SK-N-SH treated with all-trans-retinoic acid at 6 μM for 48 hours (cell line): ENCODE results near the gene ATP1B1.

Experiments used
- ATAC-seq: fragments of 200-7000 bp; cut with Tn5 transposase; 3 replicates; pipeline ENCODE4 v1.9.1; 2020; ENCODE audit warnings: mild to moderate bottlenecking, moderate library complexity
- ARNTL ChIP-seq: fragments of 450-650 bp; formaldehyde crosslinking; IDR thresholded peaks from 2 replicates; pipeline ENCODE4 v1.5.0; 2020; ENCODE audit warnings: low read depth, mild to moderate bottlenecking, moderate library complexity, borderline replicate concordance
- BACH2 ChIP-seq: fragments of 250-450 bp; sonication (Bioruptor Pico); IDR thresholded peaks from 2 replicates; pipeline ENCODE4 v1.9.0; 2021; ENCODE audit warnings: mild to moderate bottlenecking, borderline replicate concordance
- ESRRG ChIP-seq: fragments of 250-450 bp; sonication (Bioruptor Pico); IDR thresholded peaks from 2 replicates; pipeline ENCODE4 v1.6.1; 2021; ENCODE audit warnings: mild to moderate bottlenecking
- GLIS3 ChIP-seq: fragments of 250-450 bp; sonication (Bioruptor Pico); IDR thresholded peaks from 2 replicates; pipeline ENCODE4 v1.5.0; 2020; ENCODE audit warnings: mild to moderate bottlenecking, moderate library complexity
- ISL1 ChIP-seq: fragments of 250-450 bp; sonication (Bioruptor Pico); IDR thresholded peaks from 2 replicates; pipeline ENCODE4 v2.1.2; 2022; ENCODE audit warnings: mild to moderate bottlenecking, moderate library complexity
- OSR1 ChIP-seq: fragments of 250-450 bp; sonication (Bioruptor Pico); IDR thresholded peaks from 2 replicates; pipeline ENCODE4 v1.8.0; 2022; ENCODE audit warnings: moderate library complexity, mild to moderate bottlenecking, inconsistent platforms
- POU6F1 ChIP-seq: fragments of 250-450 bp; sonication (Bioruptor Pico); IDR thresholded peaks from 2 replicates; pipeline ENCODE4 v1.8.0; 2021; ENCODE audit warnings: low read depth, mild to moderate bottlenecking, moderate library complexity, borderline replicate concordance
- PPARA ChIP-seq: fragments of 250-450 bp; sonication (Bioruptor Pico); IDR thresholded peaks from 2 replicates; pipeline ENCODE4 v1.5.0; 2020; ENCODE audit warnings: mild to moderate bottlenecking, borderline replicate concordance
- RARB ChIP-seq: fragments of 250-450 bp; sonication (Bioruptor Pico); IDR thresholded peaks from 2 replicates; pipeline ENCODE4 v1.8.0; 2021; ENCODE audit warnings: mild to moderate bottlenecking, moderate library complexity
- SNAI2 ChIP-seq: fragments of 250-450 bp; sonication (Bioruptor Pico); IDR thresholded peaks from 2 replicates; pipeline ENCODE4 v1.5.0; 2020; ENCODE audit warnings: mild to moderate bottlenecking, moderate library complexity
- TCF4 ChIP-seq: fragments of 250-450 bp; sonication (Bioruptor Pico); IDR thresholded peaks from 2 replicates; pipeline ENCODE4 v1.8.0; 2021; ENCODE audit warnings: mild to moderate bottlenecking, moderate library complexity, borderline replicate concordance
- TOX ChIP-seq: fragments of 250-450 bp; sonication (Bioruptor Pico); IDR thresholded peaks from 2 replicates; pipeline ENCODE4 v1.8.0; 2021; ENCODE audit warnings: mild to moderate bottlenecking, moderate library complexity, borderline replicate concordance
- TSHZ2 ChIP-seq: fragments of 250-450 bp; sonication (Bioruptor Pico); IDR thresholded peaks from 2 replicates; pipeline ENCODE4 v1.5.0; 2020; ENCODE audit warnings: mild to moderate bottlenecking, moderate library complexity
- ZC3H10 ChIP-seq: fragments of 250-450 bp; sonication (Bioruptor Pico); IDR thresholded peaks from 2 replicates; pipeline ENCODE4 v1.5.1; 2021; ENCODE audit warnings: mild to moderate bottlenecking, moderate library complexity
- ZFP3 ChIP-seq: fragments of 250-450 bp; sonication (Bioruptor Pico); IDR thresholded peaks from 2 replicates; pipeline ENCODE4 v1.5.0; 2020; ENCODE audit warnings: mild to moderate bottlenecking, moderate library complexity
- ZFP30 ChIP-seq: fragments of 450-650 bp; formaldehyde crosslinking; IDR thresholded peaks from 2 replicates; pipeline ENCODE4 v1.5.0; 2022; ENCODE audit warnings: mild to moderate bottlenecking, moderate library complexity
- ZNF565 ChIP-seq: fragments of 450-650 bp; formaldehyde crosslinking; conservative IDR thresholded peaks from 2 replicates; pipeline ENCODE4 v1.5.0; 2020; ENCODE audit warnings: low read depth, mild to moderate bottlenecking, moderate library complexity
- ZNF70 ChIP-seq: fragments of 450-650 bp; formaldehyde crosslinking; IDR thresholded peaks from 2 replicates; pipeline ENCODE4 v1.5.0; 2020; ENCODE audit warnings: mild to moderate bottlenecking, moderate library complexity
- TF ChIP-seq, protein P1 (sequence below): fragments of 250-450 bp; sonication (Bioruptor Pico); IDR thresholded peaks from 2 replicates; pipeline ENCODE4 v1.5.1; 2021; ENCODE audit warnings: mild to moderate bottlenecking, moderate library complexity
- TF ChIP-seq, protein P2 (sequence below): fragments of 250-450 bp; sonication (Bioruptor Pico); IDR thresholded peaks from 2 replicates; pipeline ENCODE4 v1.5.1; 2020; ENCODE audit warnings: low read depth, mild to moderate bottlenecking, moderate library complexity

Gene ATP1B1

GRCh38 chr1:169150641-169151337, 44.3 kb downstream of the ATP1B1 start:
- ATAC-seq = no peak
- TF ChIP-seq ZFP3 (CRISPR knock-in tag) = no peak
- no peak for TF ChIP-seq ZNF565 (CRISPR knock-in tag)
- no peak for TF ChIP-seq BACH2 (CRISPR knock-in tag)
- no peak for TF ChIP-seq TOX
- TF ChIP-seq ARNTL (CRISPR knock-in tag) = no peak
- TF ChIP-seq ISL1 (CRISPR knock-in tag) = no peak
- TF ChIP-seq SNAI2 (CRISPR knock-in tag) = no peak
- TF ChIP-seq, protein P1, sequence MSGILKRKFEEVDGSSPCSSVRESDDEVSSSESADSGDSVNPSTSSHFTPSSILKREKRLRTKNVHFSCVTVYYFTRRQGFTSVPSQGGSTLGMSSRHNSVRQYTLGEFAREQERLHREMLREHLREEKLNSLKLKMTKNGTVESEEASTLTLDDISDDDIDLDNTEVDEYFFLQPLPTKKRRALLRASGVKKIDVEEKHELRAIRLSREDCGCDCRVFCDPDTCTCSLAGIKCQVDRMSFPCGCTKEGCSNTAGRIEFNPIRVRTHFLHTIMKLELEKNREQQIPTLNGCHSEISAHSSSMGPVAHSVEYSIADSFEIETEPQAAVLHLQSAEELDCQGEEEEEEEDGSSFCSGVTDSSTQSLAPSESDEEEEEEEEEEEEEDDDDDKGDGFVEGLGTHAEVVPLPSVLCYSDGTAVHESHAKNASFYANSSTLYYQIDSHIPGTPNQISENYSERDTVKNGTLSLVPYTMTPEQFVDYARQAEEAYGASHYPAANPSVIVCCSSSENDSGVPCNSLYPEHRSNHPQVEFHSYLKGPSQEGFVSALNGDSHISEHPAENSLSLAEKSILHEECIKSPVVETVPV = no peak
- TF ChIP-seq, all 23 proteins: peak for 0

- TF ChIP-seq TSHZ2 (CRISPR knock-in tag) = no peak
- TF ChIP-seq, protein P2, sequence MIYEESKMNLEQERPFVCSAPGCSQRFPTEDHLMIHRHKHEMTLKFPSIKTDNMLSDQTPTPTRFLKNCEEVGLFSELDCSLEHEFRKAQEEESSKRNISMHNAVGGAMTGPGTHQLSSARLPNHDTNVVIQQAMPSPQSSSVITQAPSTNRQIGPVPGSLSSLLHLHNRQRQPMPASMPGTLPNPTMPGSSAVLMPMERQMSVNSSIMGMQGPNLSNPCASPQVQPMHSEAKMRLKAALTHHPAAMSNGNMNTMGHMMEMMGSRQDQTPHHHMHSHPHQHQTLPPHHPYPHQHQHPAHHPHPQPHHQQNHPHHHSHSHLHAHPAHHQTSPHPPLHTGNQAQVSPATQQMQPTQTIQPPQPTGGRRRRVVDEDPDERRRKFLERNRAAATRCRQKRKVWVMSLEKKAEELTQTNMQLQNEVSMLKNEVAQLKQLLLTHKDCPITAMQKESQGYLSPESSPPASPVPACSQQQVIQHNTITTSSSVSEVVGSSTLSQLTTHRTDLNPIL (CRISPR knock-in tag) = no peak
- ATAC-seq = no peak
These were observed 44.9 kb downstream of the ATP1B1 start for GRCh38 chr1:169151338-169151837.

DNA sequence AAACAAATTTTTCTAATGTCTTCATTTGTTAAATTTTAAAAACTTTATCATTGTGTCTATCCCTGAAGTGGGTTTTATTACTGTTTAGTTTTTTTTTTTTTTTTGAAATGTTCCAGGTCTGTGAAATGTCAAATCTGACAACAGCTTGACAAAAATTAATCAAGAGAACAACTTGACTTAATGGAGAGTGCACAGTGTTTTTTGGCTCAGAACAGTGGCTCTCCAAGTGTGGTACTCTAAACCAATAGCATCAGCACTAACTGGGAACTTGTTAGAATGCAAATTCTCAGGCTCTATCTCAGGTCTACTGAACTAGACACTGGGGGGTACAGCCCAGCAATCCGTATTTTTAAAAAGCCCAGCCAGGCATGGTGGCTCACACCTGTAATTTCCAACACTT, 49.2 kb downstream of the ATP1B1 start:
- ATAC-seq = no peak
- no peak for TF ChIP-seq GLIS3 (CRISPR knock-in tag)
- no peak for TF ChIP-seq RARB
- TF ChIP-seq OSR1 (CRISPR knock-in tag) = no peak
- no peak for TF ChIP-seq POU6F1 (CRISPR knock-in tag)
- no peak for TF ChIP-seq TCF4 (CRISPR knock-in tag)
- TF ChIP-seq SNAI2 (CRISPR knock-in tag) = no peak
- no peak for TF ChIP-seq ZNF70 (CRISPR knock-in tag)
- no peak for TF ChIP-seq TSHZ2 (CRISPR knock-in tag)
- TF ChIP-seq ZFP30 = no peak
- TF ChIP-seq ZC3H10 (CRISPR knock-in tag) = no peak
- no peak for TF ChIP-seq PPARA (CRISPR knock-in tag)
- TF ChIP-seq ZFP3 (CRISPR knock-in tag) = no peak
- TF ChIP-seq ESRRG (CRISPR knock-in tag) = no peak
- no peak for TF ChIP-seq ISL1 (CRISPR knock-in tag)
